HepG2 (cell line): ENCODE data around the gene NDUFS1. TPM values are rescaled to one million over a fixed set of nuclear protein-coding genes. Genes with fewer than 3 reads are reported as not detected.

Experiments used
- BATF2 ChIP-seq: sonication (generic); formaldehyde crosslinking; IDR thresholded peaks from 2 replicates; pipeline ENCODE4 v1.8.0; 2022; ENCODE audit warnings: mild to moderate bottlenecking, missing genetic modification reagents, moderate library complexity
- JUND ChIP-seq: sonication (generic); formaldehyde crosslinking; IDR thresholded peaks from 2 replicates; pipeline ENCODE4 v1.8.0; 2022; ENCODE audit warnings: mild to moderate bottlenecking, missing genetic modification reagents
- MEIS2 ChIP-seq: sonication (generic); formaldehyde crosslinking; IDR thresholded peaks from 2 replicates; pipeline ENCODE4 v1.9.0; 2021; ENCODE audit warnings: mild to moderate bottlenecking, missing genetic modification reagents
- TFE3 ChIP-seq: IDR thresholded peaks from 2 replicates; pipeline ENCODE4 v1.6.1; 2016
- THAP7 ChIP-seq: sonication (generic); formaldehyde crosslinking; IDR thresholded peaks from 2 replicates; pipeline ENCODE4 v1.8.1; 2023; ENCODE audit warnings: mild to moderate bottlenecking, missing genetic modification reagents
- ZBTB2 ChIP-seq: sonication (generic); formaldehyde crosslinking; IDR thresholded peaks from 2 replicates; pipeline ENCODE4 v1.8.0; 2022; ENCODE audit warnings: low read depth, missing genetic modification reagents
- ZNF33A ChIP-seq: sonication (generic); formaldehyde crosslinking; IDR thresholded peaks from 2 replicates; pipeline ENCODE4 v1.5.1; 2020; ENCODE audit warnings: missing genetic modification reagents, mild to moderate bottlenecking, moderate library complexity, borderline replicate concordance
- ZNF619 ChIP-seq: sonication (generic); formaldehyde crosslinking; IDR thresholded peaks from 2 replicates; pipeline ENCODE4 v1.4.0; 2020; ENCODE audit warnings: mild to moderate bottlenecking, missing genetic modification reagents
- ZNF639 ChIP-seq: conservative IDR thresholded peaks from 2 replicates; pipeline ENCODE4 v1.6.1; 2018; ENCODE audit warnings: missing genetic modification reagents
- ZNF646 ChIP-seq: sonication (generic); formaldehyde crosslinking; IDR thresholded peaks from 2 replicates; pipeline ENCODE4 v1.9.0; 2021; ENCODE audit warnings: mild to moderate bottlenecking, missing genetic modification reagents
- ZNF800 ChIP-seq: sonication (generic); formaldehyde crosslinking; IDR thresholded peaks from 2 replicates; pipeline ENCODE4 v1.4.0; 2020; ENCODE audit warnings: missing genetic modification reagents
- polyA plus RNA-seq, 8 experiments: library from polyadenylated mRNA; depleted of rRNA in 3 of 8; stranded (reverse) in 7 of 8; unstranded in 1 of 8; fragments of >200 nt; fragmentation: Illumina TruSeq in 4 of 8; extraction: Trizol in 4 of 8; gene quantifications; 2 replicates each; pipeline versions ENCODE4 v1.2.1 to v1.2.3, GENCODE V29; 2011 to 2016; ENCODE audit warnings: low read depth in 4 of 8, missing spikeins in 1 of 8, mixed read lengths in 1 of 8; ENCODE audit not compliant: insufficient read depth in 1 of 8
- total RNA-seq, 5 experiments: library from RNA; depleted of rRNA; stranded (reverse); fragments of >200 nt; fragmentation: Illumina TruSeq; extraction: Trizol; gene quantifications; 2 replicates each; pipeline ENCODE4 v1.2.3, GENCODE V29; 2016; ENCODE audit warnings: low read depth in 1 of 5

NDUFS1 gene
- total and polyA plus RNA-seq, 2 of the 13 experiments (the other 11 are each of a cell fraction or from before 2014, with no cell fraction given) = 139 to 242 TPM

- no peak for TF ChIP-seq ZNF646 (CRISPR knock-in tag)
- TF ChIP-seq MEIS2 (CRISPR knock-in tag) = peak; percentile 46; the same call in 1 of the 2 replicates
- 0 out of 2 replicates have a peak, but pooled peaks have one; percentile 61 for TF ChIP-seq BATF2 (CRISPR knock-in tag)
- peak; percentile 69; the same call in 1 of the 2 replicates for TF ChIP-seq ZBTB2
- peak; percentile 49; the same call in 1 of the 2 replicates for TF ChIP-seq TFE3 (CRISPR knock-in tag)
- peak; percentile 25 for TF ChIP-seq ZNF800 (CRISPR knock-in tag)
- peak; percentile 73 for TF ChIP-seq ZNF639 (CRISPR knock-in tag)
- TF ChIP-seq ZNF33A = no peak
- no peak; the same call in 1 of the 2 replicates for TF ChIP-seq ZNF619 (CRISPR knock-in tag)
- no peak for TF ChIP-seq JUND (CRISPR knock-in tag)
- TF ChIP-seq THAP7 (CRISPR knock-in tag) = peak; percentile 31; the same call in 1 of the 2 replicates
These were observed at the start of gene NDUFS1, which contains the start of gene EEF1B2 (continued) for GRCh38 chr2:206159346-206160124.
